Measurements from ENCODE around the gene FASTK.

Gene FASTK

GRCh38 chr7:151118108-151119054 lies 37.8 kb upstream of the FASTK start:
- no peak for DNase-seq (ENCODE audit: low read depth)

- no peak for DNase-seq (ENCODE audit: low read depth)
Measured at GRCh38 chr7:151117565-151117964, 37.0 kb upstream of the FASTK start.

- DNase-seq (ENCODE audit: low read depth) = no peak
Measured at GRCh38 chr7:151116603-151117440, 36.2 kb upstream of the FASTK start.

GRCh38 chr7:151115836-151116418 lies 35.3 kb upstream of the FASTK start:
- DNase-seq (ENCODE audit: low read depth) = no peak

GRCh38 chr7:151115121-151115835 lies 34.7 kb upstream of the FASTK start:
- DNase-seq (ENCODE audit: low read depth) = no peak

GRCh38 chr7:151114151-151115090 lies 33.8 kb upstream of the FASTK start:
- no peak for DNase-seq (ENCODE audit: low read depth)

GRCh38 chr7:151113344-151114150 lies 32.9 kb upstream of the FASTK start:
- DNase-seq (ENCODE audit: low read depth) = no peak

- no peak for DNase-seq (ENCODE audit: low read depth)
Measured at GRCh38 chr7:151110941-151111645, 30.5 kb upstream of the FASTK start.

- DNase-seq (ENCODE audit: low read depth) = no peak
Measured at GRCh38 chr7:151110236-151110940, 29.8 kb upstream of the FASTK start.

GRCh38 chr7:151109094-151110048 lies 28.8 kb upstream of the FASTK start:
- no peak for DNase-seq (ENCODE audit: low read depth)

GRCh38 chr7:151107882-151108281 lies 27.3 kb upstream of the FASTK start:
- DNase-seq (ENCODE audit: low read depth) = no peak

- no peak for DNase-seq (ENCODE audit: low read depth)
Measured at GRCh38 chr7:151104411-151105235, 24.0 kb upstream of the FASTK start.

GRCh38 chr7:151103973-151104372 lies 23.4 kb upstream of the FASTK start:
- no peak for DNase-seq (ENCODE audit: low read depth)

- DNase-seq (ENCODE audit: low read depth) = no peak
Measured at GRCh38 chr7:151102991-151103390, 22.4 kb upstream of the FASTK start.

- no peak for DNase-seq (ENCODE audit: low read depth)
Measured at GRCh38 chr7:151101621-151102396, 21.2 kb upstream of the FASTK start.

- no peak for DNase-seq (ENCODE audit: low read depth)
Measured at GRCh38 chr7:151100921-151101320, 20.3 kb upstream of the FASTK start.
